Skin of body (tissue), 3 donors: Measurements from ENCODE around the gene KLHL21. TPM values are rescaled to one million over a fixed set of nuclear protein-coding genes. Genes with fewer than 3 reads are reported as not detected.

Experiments used
- DNase-seq: peaks from one replicate; lab custom pipeline; 2025; lab: John Stamatoyannopoulos, UW
- small RNA-seq: library from RNA; depleted of rRNA; stranded (forward); fragments of <200 nt; gene quantifications from one replicate; pipeline ENCODE3, GENCODE V24; 2014; ENCODE audit warnings: low replicate concordance
- total RNA-seq: library from RNA; depleted of rRNA; stranded (reverse); fragments of >200 nt; gene quantifications from one replicate; pipeline ENCODE4 v1.2.3, GENCODE V29; 2014

KLHL21 gene
- total RNA-seq, 1 donor from 2014 or later = 17.8 TPM

GRCh38 chr1:6554907-6555778, 47.5 kb downstream of the KLHL21 start, which contains the start of gene TAS1R1:
Gene TAS1R1 (plus strand): TSS chr1:6555307. CDS start chr1:6555374, 67 bp downstream.
- DNase-seq = no peak

- peak; percentile 91 for DNase-seq
Observed at GRCh38 chr1:6554031-6554906, 48.4 kb downstream of the KLHL21 start, which contains the start of gene NOL9. Gene NOL9 (minus strand): TSS chr1:6554513. CDS start chr1:6554502, 11 bp downstream.

GRCh38 chr1:6547301-6547700, 55.4 kb downstream of the KLHL21 start:
- no peak for DNase-seq

DNA sequence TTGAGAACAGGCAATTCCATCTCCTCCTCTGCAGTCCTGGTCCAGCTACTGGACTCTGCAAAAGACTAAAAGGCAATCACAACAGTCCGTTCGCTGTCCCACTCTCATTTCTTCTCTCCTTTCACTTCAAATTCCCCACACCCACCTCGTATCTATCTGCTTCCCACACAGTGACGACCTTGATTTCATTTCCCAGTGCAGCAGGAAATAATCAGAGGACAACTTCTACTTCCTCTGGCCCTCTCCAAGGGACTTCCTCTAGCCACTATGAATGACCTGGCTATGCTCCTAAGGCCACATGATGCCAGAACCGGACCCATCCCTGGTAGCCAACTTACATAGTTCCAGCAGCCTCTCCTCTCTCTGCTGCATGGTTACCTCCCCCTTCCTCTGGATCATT, 56.3 kb downstream of the KLHL21 start:
- DNase-seq = no peak

DNA sequence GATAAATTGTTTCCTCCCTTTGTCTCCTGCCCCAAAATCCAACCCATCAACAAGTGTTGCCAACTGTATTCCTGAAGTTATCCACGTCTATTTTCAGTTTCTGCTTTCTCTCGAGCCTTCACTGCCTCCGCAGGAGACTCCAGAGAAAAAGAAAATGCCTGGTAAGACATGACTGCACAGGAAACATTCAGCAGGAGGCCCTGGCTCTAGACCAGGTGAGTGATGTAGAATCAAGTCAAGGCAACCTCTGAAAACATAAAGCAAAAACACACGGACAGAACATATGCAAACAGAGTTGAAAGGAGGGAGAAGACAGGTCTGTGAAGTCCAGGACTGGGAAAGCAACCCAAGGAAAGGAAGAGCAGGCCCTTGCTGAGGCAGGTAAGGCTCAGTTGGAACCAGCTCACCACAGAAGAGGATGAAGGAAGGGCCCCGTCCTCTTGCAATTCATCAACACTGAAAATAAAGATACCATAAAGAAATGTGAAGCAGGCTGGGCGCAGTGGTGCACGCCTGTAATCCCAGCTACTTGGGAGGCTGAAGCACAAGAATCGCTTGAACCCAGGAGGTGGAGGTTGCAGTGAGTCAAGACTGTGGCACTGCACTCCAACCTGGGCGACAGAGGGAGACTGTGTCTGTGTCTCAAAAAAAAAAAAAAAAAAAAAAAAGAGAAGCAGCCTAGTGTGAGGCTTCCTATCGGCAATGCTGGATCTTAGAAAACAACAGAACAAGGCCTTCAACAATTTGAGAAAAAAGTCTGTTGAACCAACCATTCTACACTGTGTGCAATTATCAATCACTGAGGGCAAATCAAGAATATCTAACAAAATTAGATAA, 57.2 kb downstream of the KLHL21 start:
- no peak for DNase-seq

GRCh38 chr1:6544831-6545230, 57.8 kb downstream of the KLHL21 start:
- DNase-seq = no peak

Small RNA genes lying within 50 kb of the gene (small RNA-seq; reads per million reads assigned to genes)
- not detected for gene RNU6-731P

Other genes with a start within 250 kb of the KLHL21 start
- gene ACOT7, start 209.1 kb downstream of the KLHL21 start, total RNA-seq = 10.0 TPM
- gene HES2, start 182.9 kb downstream of the KLHL21 start, total RNA-seq = 5.9 TPM
- gene ESPN, start 178.1 kb downstream of the KLHL21 start, total RNA-seq = 6.4 TPM
- 11.6 TPM for gene TNFRSF25, start 136.7 kb downstream of the KLHL21 start, total RNA-seq
- 14.3 TPM for gene PLEKHG5, start 111.2 kb downstream of the KLHL21 start, total RNA-seq
- gene NOL9, start 48.4 kb downstream of the KLHL21 start, total RNA-seq = 16.5 TPM
- gene TAS1R1, start 47.6 kb downstream of the KLHL21 start, total RNA-seq = 0.59 TPM
- gene ZBTB48, start 22.9 kb downstream of the KLHL21 start, total RNA-seq = 11.0 TPM
- gene PHF13, start 10.9 kb upstream of the KLHL21 start, total RNA-seq = 19.5 TPM
- gene THAP3, start 22.0 kb upstream of the KLHL21 start, total RNA-seq = 22.1 TPM
- gene DNAJC11, start 98.9 kb upstream of the KLHL21 start, total RNA-seq = 33.0 TPM
- gene CAMTA1, start 182.6 kb upstream of the KLHL21 start, total RNA-seq = 30.6 TPM